ENCODE results near the gene APRT.

DNA sequence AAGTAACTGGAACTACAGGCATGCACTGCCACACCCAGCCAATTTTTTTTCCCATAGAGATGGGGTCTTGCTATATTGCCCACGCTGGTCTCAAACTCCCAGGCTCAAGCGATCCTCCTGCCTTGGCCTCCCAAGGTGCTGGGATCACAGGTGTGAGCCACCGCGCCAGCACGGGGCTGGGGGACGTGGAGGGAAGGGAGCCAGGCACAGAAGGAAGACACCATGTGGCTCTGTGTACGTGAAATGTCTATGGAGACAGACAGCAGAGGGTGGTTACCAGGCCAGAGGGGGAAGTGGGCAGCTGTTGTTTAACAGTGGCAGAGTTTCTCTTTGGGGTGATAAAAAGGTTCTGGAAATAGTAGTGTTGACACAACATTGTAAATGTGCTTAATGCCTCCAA lies 22.1 kb downstream of the APRT start:
- TF ChIP-seq FOXM1 (IDR thresholded peaks at IDR 0.05; ENCODE audit: borderline replicate concordance, low read depth) (no peak), YY1 (IDR thresholded peaks at IDR 0.05; ENCODE audit: low read depth) (no peak), CEBPB (IDR thresholded peaks at IDR 0.05) (no peak), TAF1 (IDR thresholded peaks at IDR 0.05; ENCODE audit: low read depth) (no peak), RAD21 (IDR thresholded peaks at IDR 0.05; ENCODE audit: low read depth) (no peak), EP300 (IDR thresholded peaks at IDR 0.05; ENCODE audit: borderline replicate concordance) (no peak), TCF12 (IDR thresholded peaks at IDR 0.05; ENCODE audit: low read depth) (no peak), CREB1 (IDR thresholded peaks at IDR 0.05; ENCODE audit: low read depth) (no peak), ZBTB7A (IDR thresholded peaks at IDR 0.05; ENCODE audit: low read depth) (no peak)
- TF ChIP-seq, protein P1, sequence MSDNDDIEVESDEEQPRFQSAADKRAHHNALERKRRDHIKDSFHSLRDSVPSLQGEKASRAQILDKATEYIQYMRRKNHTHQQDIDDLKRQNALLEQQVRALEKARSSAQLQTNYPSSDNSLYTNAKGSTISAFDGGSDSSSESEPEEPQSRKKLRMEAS (IDR thresholded peaks at IDR 0.05), result no peak
- TF ChIP-seq, protein P2, sequence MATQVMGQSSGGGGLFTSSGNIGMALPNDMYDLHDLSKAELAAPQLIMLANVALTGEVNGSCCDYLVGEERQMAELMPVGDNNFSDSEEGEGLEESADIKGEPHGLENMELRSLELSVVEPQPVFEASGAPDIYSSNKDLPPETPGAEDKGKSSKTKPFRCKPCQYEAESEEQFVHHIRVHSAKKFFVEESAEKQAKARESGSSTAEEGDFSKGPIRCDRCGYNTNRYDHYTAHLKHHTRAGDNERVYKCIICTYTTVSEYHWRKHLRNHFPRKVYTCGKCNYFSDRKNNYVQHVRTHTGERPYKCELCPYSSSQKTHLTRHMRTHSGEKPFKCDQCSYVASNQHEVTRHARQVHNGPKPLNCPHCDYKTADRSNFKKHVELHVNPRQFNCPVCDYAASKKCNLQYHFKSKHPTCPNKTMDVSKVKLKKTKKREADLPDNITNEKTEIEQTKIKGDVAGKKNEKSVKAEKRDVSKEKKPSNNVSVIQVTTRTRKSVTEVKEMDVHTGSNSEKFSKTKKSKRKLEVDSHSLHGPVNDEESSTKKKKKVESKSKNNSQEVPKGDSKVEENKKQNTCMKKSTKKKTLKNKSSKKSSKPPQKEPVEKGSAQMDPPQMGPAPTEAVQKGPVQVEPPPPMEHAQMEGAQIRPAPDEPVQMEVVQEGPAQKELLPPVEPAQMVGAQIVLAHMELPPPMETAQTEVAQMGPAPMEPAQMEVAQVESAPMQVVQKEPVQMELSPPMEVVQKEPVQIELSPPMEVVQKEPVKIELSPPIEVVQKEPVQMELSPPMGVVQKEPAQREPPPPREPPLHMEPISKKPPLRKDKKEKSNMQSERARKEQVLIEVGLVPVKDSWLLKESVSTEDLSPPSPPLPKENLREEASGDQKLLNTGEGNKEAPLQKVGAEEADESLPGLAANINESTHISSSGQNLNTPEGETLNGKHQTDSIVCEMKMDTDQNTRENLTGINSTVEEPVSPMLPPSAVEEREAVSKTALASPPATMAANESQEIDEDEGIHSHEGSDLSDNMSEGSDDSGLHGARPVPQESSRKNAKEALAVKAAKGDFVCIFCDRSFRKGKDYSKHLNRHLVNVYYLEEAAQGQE (IDR thresholded peaks at IDR 0.05; ENCODE audit: low read depth), result no peak

Data from Ishikawa (cell line).